ENCODE results near the gene IREB2.

The IREB2 gene

GRCh38 chr15:78406016-78406585 lies 31.9 kb upstream of the IREB2 start:
- no peak for DNase-seq

GRCh38 chr15:78407608-78408354 lies 30.2 kb upstream of the IREB2 start:
- DNase-seq, result no peak

GRCh38 chr15:78408355-78408640 lies 29.7 kb upstream of the IREB2 start:
- DNase-seq, result no peak

GRCh38 chr15:78408961-78409360 lies 29.1 kb upstream of the IREB2 start:
- no peak for DNase-seq

GRCh38 chr15:78411061-78411460 lies 27.0 kb upstream of the IREB2 start:
- no peak for DNase-seq

- no peak for DNase-seq
These were observed 23.3 kb upstream of the IREB2 start for GRCh38 chr15:78414621-78415250.

GRCh38 chr15:78415284-78415683 lies 22.7 kb upstream of the IREB2 start:
- no peak for DNase-seq

- DNase-seq, result no peak
These were observed 20.0 kb upstream of the IREB2 start for GRCh38 chr15:78417754-78418630.

- DNase-seq, result no peak
These were observed 19.3 kb upstream of the IREB2 start for GRCh38 chr15:78418686-78419085.

GRCh38 chr15:78419367-78419766 lies 18.6 kb upstream of the IREB2 start:
- no peak for DNase-seq

GRCh38 chr15:78420220-78420619 lies 17.8 kb upstream of the IREB2 start:
- DNase-seq, result no peak

GRCh38 chr15:78420766-78421165 lies 17.2 kb upstream of the IREB2 start:
- DNase-seq, result no peak

- no peak for DNase-seq
These were observed 16.6 kb upstream of the IREB2 start for GRCh38 chr15:78421238-78421965.

- peak; percentile 69 for DNase-seq
These were observed 15.3 kb upstream of the IREB2 start for GRCh38 chr15:78422571-78423340.

- DNase-seq, result no peak
These were observed 13.3 kb upstream of the IREB2 start for GRCh38 chr15:78424673-78425072.

- no peak for DNase-seq
These were observed 12.4 kb upstream of the IREB2 start for GRCh38 chr15:78425643-78426042.

- no peak for DNase-seq
These were observed 11.7 kb upstream of the IREB2 start for GRCh38 chr15:78426300-78426699.

- DNase-seq, result no peak
These were observed 10.1 kb upstream of the IREB2 start for GRCh38 chr15:78427953-78428352.

GRCh38 chr15:78429477-78429876 lies 8.5 kb upstream of the IREB2 start:
- DNase-seq, result no peak

- DNase-seq, result no peak
These were observed 6.1 kb upstream of the IREB2 start for GRCh38 chr15:78431955-78432354.

- no peak for DNase-seq
These were observed 5.4 kb upstream of the IREB2 start for GRCh38 chr15:78432664-78433063.

- no peak for DNase-seq
These were observed 3.9 kb upstream of the IREB2 start for GRCh38 chr15:78434134-78434533.
